Activated T-helper 17 cell treated with anti-CD3 and anti-CD28 coated beads, Interleukin-2, amount 50 U/mL, for 72 hours (primary cell): ENCODE measurements around the gene HSPE1. TPM values are rescaled to one million over a fixed set of nuclear protein-coding genes. Genes with fewer than 3 reads are reported as not detected.
"Not testable (repeated sequence)": the region's sequence is repeated elsewhere in the genome, so short reads cannot be mapped to it uniquely, and the experiment has no call there.

Experiments
- ATAC-seq: fragments of 150-1000 bp; cut with Tn5 transposase; replicated peaks from 2 replicates; pipeline ENCODE4 v1.10.0; 2021; ENCODE audit warnings: mild to moderate bottlenecking, moderate library complexity
- H3K27ac Mint-ChIP-seq: one replicate; pipeline ENCODE4 v1.8.0; 2022; ENCODE audit warnings: mixed read lengths
- H3K27me3 Mint-ChIP-seq: one replicate; pipeline ENCODE4 v1.8.0; 2022; ENCODE audit warnings: mixed read lengths
- H3K36me3 Mint-ChIP-seq: one replicate; pipeline ENCODE4 v1.8.0; 2022; ENCODE audit warnings: low read depth, mild to moderate bottlenecking, mixed read lengths
- H3K4me1 Mint-ChIP-seq: one replicate; pipeline ENCODE4 v1.8.0; 2022; ENCODE audit warnings: mixed read lengths
- H3K4me3 Mint-ChIP-seq: one replicate; pipeline ENCODE4 v1.8.0; 2022; ENCODE audit warnings: mild to moderate bottlenecking, mixed read lengths
- H3K9me3 Mint-ChIP-seq: one replicate; pipeline ENCODE4 v1.8.0; 2022; ENCODE audit warnings: mixed read lengths
- total RNA-seq, 2 donors: library from RNA; stranded (reverse); gene quantifications; one replicate each; pipeline ENCODE4 v1.2.3, GENCODE V29; 2022

The HSPE1 gene
- total RNA-seq, 2 donors from 2014 or later: 151 to 313 TPM

DNA sequence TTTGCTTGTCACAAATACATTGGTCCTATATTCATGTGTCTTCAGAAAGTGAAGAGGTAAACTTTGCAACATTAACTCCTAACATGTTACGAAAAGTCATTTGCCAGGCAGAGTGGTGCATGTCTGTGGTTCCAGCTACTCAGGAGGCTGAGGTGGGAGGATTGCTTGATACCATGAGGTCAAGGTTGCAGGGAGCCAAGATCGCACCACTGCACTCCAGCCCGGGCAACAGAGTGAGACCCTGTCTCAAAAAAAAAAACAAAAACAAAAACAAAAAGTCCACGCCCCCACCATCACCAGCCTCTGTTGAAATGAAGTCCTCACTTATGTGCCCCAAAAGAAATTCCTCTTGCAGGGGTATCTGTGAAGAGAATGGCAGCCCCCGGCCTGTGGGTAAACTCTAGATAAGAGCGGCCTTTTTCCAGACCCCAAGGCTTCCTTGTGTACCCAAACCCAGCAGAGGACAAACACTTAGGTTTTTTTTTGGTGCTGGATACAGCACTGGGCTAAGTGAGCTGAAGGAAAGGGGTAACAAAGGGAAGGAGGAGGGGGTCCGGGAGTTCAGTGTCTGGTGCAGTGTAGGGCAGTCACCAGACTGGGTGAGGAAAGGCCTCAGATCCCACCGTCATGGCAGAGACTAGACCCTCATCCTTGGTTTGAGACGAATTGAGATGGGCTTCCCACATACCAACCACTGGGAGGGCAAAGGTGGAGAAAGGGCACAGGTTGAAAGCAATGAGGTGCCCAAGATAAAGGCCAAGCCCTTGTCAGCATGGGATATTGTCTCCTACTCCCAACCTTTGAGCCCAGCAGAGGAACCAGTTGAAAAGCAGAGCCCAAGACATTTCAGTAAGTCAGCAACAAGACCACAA lies 19.8 kb upstream of the HSPE1 start:
- no peak overlapping the region for H3K27ac Mint-ChIP-seq
- ATAC-seq: no peak

DNA sequence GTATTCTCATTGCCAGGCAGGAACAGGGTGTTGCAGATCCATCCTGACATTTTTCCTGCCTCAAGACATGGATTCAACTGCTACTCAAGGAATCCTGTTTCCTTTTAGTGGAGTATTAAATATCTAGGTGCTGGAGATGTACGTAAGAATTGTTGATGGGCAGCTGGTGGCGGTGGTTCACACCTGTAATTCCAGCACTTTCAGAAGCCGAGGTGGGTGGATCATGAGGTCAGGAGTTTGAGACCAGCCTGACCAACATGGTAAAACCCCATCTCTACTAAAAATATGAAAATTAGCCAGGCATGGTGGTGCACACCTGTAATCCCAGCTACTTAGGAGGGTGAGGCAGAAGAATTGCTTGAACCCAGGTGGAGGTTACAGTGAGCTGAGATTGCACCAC lies 15.9 kb upstream of the HSPE1 start:
- not testable (repeated sequence) for H3K27ac Mint-ChIP-seq, H3K9me3 Mint-ChIP-seq, ATAC-seq, H3K4me1 Mint-ChIP-seq, H3K4me3 Mint-ChIP-seq, H3K27me3 Mint-ChIP-seq
- H3K36me3 Mint-ChIP-seq: peaks cover 71% of the 10 kb centered on the region

More for the DNA sequence above, 19.8 kb upstream of the HSPE1 start:
- Mint-ChIP-seq H3K4me1 (peaks cover 9% of the 10 kb centered on the region), H3K9me3 (no peaks in the 10 kb centered on the region), H3K4me3 (no peak overlapping the region), H3K27me3 (no peaks in the 10 kb centered on the region), H3K36me3 (peaks cover 66% of the 10 kb centered on the region)

GRCh38 chr2:197486175-197486574 lies 14.0 kb upstream of the HSPE1 start:
- Mint-ChIP-seq H3K27ac (peak overlapping the region; percentile 78), H3K4me3 (no peak overlapping the region), H3K9me3 (no peaks in the 10 kb centered on the region), H3K4me1 (peaks cover 5% of the 10 kb centered on the region), H3K36me3 (peaks cover 79% of the 10 kb centered on the region), H3K27me3 (no peaks in the 10 kb centered on the region)
- no peak for ATAC-seq

DNA sequence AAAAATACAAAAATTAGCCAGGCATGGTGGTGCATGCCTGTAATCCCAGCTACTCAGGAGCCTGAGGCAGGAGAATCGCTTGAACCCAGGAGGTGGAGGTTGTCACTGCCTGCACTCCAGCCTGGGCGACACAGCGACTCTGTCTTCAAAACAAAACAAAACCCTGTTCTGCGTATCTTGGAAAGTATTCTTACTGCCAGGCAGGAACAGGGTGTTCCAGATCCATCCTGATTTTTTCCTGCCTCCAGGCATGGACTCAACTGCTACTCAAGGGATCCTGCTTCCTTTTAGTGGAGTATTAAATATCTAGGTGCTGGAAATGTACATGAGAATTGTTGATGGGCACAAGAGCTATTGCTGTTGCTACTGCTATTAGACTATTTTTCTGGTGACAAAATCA lies 12.8 kb upstream of the HSPE1 start:
- H3K9me3 Mint-ChIP-seq: no peaks in the 10 kb centered on the region
- no peak for ATAC-seq
- H3K27me3 Mint-ChIP-seq: no peaks in the 10 kb centered on the region
- peaks cover 91% of the 10 kb centered on the region for H3K36me3 Mint-ChIP-seq
- no peak overlapping the region for H3K4me3 Mint-ChIP-seq
- H3K27ac Mint-ChIP-seq: no peak overlapping the region
- H3K4me1 Mint-ChIP-seq: peaks cover 5% of the 10 kb centered on the region

DNA sequence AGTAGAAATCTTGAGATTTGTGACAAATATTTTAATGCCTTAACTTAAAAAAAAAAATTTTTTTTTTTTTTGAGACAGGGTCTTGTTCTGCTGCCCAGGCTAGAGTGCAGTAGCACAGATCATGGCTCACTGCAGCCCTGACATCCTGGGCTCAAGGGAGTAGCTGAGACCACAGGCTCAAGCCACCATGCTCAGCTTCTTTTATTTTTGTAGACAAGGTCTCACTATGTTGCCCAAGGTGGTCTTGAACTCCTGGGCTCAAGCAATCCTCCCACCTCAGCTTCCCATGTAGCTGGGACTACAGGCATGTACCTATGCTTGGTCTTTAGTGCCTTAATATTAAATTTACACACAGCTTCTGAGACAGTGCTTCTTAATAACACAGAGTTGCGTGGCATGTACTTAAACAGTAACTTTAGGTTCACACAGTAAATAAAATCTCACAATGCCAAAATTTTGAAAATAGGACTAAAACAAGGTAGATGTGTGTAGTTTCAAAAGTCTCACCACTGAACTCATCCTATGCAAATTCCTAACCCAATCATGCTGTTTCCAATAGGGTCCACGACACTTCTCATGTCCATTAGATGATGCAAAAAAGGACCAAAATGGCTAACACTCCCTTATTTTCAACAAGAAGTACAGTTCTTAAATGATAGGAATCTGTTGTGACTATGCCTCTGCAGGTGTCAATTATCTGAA lies 4.6 kb upstream of the HSPE1 start:
- H3K9me3 Mint-ChIP-seq: no peaks in the 10 kb centered on the region
- H3K27me3 Mint-ChIP-seq: no peaks in the 10 kb centered on the region
- no peak for ATAC-seq
- H3K36me3 Mint-ChIP-seq: peaks cover 94% of the 10 kb centered on the region
- H3K27ac Mint-ChIP-seq: peak overlapping the region; percentile 28
- H3K4me3 Mint-ChIP-seq: peak overlapping the region; percentile 98
- H3K4me1 Mint-ChIP-seq: peaks cover 13% of the 10 kb centered on the region

GRCh38 chr2:197496695-197497094 lies 3.5 kb upstream of the HSPE1 start:
- H3K4me1 Mint-ChIP-seq: peaks cover 13% of the 10 kb centered on the region
- no peaks in the 10 kb centered on the region for H3K9me3 Mint-ChIP-seq
- peaks cover 94% of the 10 kb centered on the region for H3K36me3 Mint-ChIP-seq
- H3K27ac Mint-ChIP-seq: peak overlapping the region; percentile 28
- H3K27me3 Mint-ChIP-seq: no peaks in the 10 kb centered on the region
- H3K4me3 Mint-ChIP-seq: peak overlapping the region; percentile 98
- no peak for ATAC-seq

GRCh38 chr2:197497326-197497725 lies 2.9 kb upstream of the HSPE1 start:
- ATAC-seq: no peak
- Mint-ChIP-seq H3K4me3 (peak overlapping the region; percentile 98), H3K36me3 (peaks cover 94% of the 10 kb centered on the region), H3K4me1 (peaks cover 13% of the 10 kb centered on the region), H3K27ac (peak overlapping the region; percentile 95), H3K27me3 (no peaks in the 10 kb centered on the region), H3K9me3 (no peaks in the 10 kb centered on the region)

DNA sequence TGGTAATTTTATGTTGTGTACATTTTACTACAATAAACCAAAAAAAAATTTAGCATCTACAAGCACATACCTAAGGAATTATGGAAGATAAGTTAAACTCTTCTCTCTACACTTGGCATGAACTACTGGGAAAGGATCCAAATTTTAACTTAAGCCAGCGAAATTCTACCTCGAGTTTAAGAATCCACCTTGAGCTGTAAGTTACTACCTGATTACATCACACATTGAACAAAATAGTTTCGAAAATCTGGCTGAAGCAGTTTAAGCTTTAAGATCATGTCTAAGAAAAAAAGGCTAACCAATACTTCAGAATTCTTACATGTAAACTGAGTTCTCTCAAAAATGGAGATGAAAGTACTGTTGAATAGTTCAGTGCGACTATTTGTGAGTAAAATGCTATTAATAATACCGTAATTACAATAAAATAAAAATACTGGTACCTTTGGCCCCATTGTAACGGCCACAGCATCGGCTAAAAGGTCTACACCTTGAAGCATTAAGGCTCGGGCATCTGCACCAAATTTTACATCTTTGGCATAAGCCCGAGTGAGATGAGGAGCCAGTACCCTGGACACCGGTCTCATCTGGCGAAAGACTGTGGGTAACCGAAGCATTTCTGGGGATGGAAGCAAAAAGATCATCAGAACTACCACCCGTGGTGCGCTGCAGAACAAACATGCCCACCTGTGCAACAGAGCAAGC lies 1.8 kb upstream of the HSPE1 start:
- H3K4me1 Mint-ChIP-seq: peaks cover 13% of the 10 kb centered on the region
- ATAC-seq: no peak

GRCh38 chr2:197498937-197499593 lies 1.1 kb upstream of the HSPE1 start:
- peak overlapping the region; percentile 95 for H3K27ac Mint-ChIP-seq
- H3K27me3 Mint-ChIP-seq: no peaks in the 10 kb centered on the region
- H3K9me3 Mint-ChIP-seq: no peaks in the 10 kb centered on the region
- peaks cover 13% of the 10 kb centered on the region for H3K4me1 Mint-ChIP-seq
- ATAC-seq: peak; percentile 22
- peaks cover 94% of the 10 kb centered on the region for H3K36me3 Mint-ChIP-seq
- H3K4me3 Mint-ChIP-seq: peak overlapping the region; percentile 98

More for the DNA sequence above, 1.8 kb upstream of the HSPE1 start:
- peak overlapping the region; percentile 95 for H3K27ac Mint-ChIP-seq
- peaks cover 94% of the 10 kb centered on the region for H3K36me3 Mint-ChIP-seq
- H3K9me3 Mint-ChIP-seq: no peaks in the 10 kb centered on the region
- H3K27me3 Mint-ChIP-seq: no peaks in the 10 kb centered on the region
- H3K4me3 Mint-ChIP-seq: peak overlapping the region; percentile 98

GRCh38 chr2:197500503-197501131 lies 438 bp downstream of the HSPE1 start:
- H3K4me3 Mint-ChIP-seq: peak overlapping the region; percentile 98
- H3K36me3 Mint-ChIP-seq: peaks cover 91% of the 10 kb centered on the region
- peak overlapping the region; percentile 95 for H3K27ac Mint-ChIP-seq
- H3K4me1 Mint-ChIP-seq: peaks cover 17% of the 10 kb centered on the region
- ATAC-seq: peak; percentile 2
- H3K27me3 Mint-ChIP-seq: no peaks in the 10 kb centered on the region
- no peaks in the 10 kb centered on the region for H3K9me3 Mint-ChIP-seq

GRCh38 chr2:197502201-197502600 lies 2.0 kb downstream of the HSPE1 start:
- H3K27ac Mint-ChIP-seq: peak overlapping the region; percentile 95
- peak overlapping the region; percentile 98 for H3K4me3 Mint-ChIP-seq
- ATAC-seq: no peak
- H3K27me3 Mint-ChIP-seq: no peaks in the 10 kb centered on the region
- H3K9me3 Mint-ChIP-seq: no peaks in the 10 kb centered on the region
- peaks cover 75% of the 10 kb centered on the region for H3K36me3 Mint-ChIP-seq
- peaks cover 9% of the 10 kb centered on the region for H3K4me1 Mint-ChIP-seq

DNA sequence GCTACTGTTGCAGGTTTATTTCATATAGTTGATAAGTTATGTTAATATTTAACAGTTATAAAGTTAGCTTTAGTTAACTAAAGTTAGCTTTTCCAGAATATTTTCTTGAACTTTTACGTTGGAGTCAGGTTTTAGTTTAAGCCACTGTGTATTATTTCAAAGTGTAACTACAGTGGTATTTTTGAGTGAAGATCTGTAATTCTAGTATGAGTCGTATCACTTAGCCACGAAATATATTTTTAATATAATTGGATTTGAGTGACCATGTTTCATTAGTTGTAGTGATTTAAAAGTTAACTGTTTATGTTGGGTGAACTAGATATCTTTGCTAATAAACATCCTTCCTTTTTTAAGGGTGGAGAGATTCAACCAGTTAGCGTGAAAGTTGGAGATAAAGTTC lies 2.5 kb downstream of the HSPE1 start:
- H3K36me3 Mint-ChIP-seq: peaks cover 70% of the 10 kb centered on the region
- H3K9me3 Mint-ChIP-seq: no peaks in the 10 kb centered on the region
- peak overlapping the region; percentile 98 for H3K4me3 Mint-ChIP-seq
- H3K4me1 Mint-ChIP-seq: peaks cover 4% of the 10 kb centered on the region
- H3K27ac Mint-ChIP-seq: peak overlapping the region; percentile 95
- H3K27me3 Mint-ChIP-seq: no peaks in the 10 kb centered on the region
- no peak for ATAC-seq

- ATAC-seq: no peak
- no peaks in the 10 kb centered on the region for H3K27me3 Mint-ChIP-seq
- peaks cover 8% of the 10 kb centered on the region for H3K4me1 Mint-ChIP-seq
- H3K4me3 Mint-ChIP-seq: peak overlapping the region; percentile 98
- H3K36me3 Mint-ChIP-seq: peaks cover 67% of the 10 kb centered on the region
- no peaks in the 10 kb centered on the region for H3K9me3 Mint-ChIP-seq
- H3K27ac Mint-ChIP-seq: no peak overlapping the region
Measured at GRCh38 chr2:197504000-197504399, 3.8 kb downstream of the HSPE1 start.

DNA sequence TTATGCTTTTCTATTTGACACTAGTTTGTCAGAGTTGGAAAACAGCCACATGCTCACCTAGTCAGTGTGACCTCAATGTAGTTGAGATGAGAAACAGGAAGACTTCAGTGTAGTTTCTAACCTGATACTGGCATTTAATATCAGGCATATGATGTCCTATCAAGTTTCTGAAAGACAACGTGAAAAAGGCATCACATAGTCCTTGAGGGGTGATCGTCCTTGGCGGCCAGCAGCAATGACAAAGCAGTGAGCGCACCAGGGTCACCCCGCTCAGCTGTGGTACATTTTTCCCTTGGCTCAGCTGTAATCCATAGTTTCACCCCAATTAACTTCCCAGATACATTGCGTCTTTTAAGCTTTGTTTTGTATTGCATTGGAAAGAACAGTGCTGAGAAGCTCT lies 4.3 kb downstream of the HSPE1 start:
- no peak overlapping the region for H3K27ac Mint-ChIP-seq
- H3K4me1 Mint-ChIP-seq: peaks cover 8% of the 10 kb centered on the region
- H3K9me3 Mint-ChIP-seq: no peaks in the 10 kb centered on the region
- no peak for ATAC-seq
- no peaks in the 10 kb centered on the region for H3K27me3 Mint-ChIP-seq
- H3K4me3 Mint-ChIP-seq: peak overlapping the region; percentile 98
- peaks cover 65% of the 10 kb centered on the region for H3K36me3 Mint-ChIP-seq
